NCI-H1092 treated with DMSO at 0.1 percent for 48 hours (cell line): ENCODE measurements around the gene COL18A1.

Source experiments
- DNase-seq: peaks from one replicate; lab custom pipeline; 2025; lab: John Stamatoyannopoulos, UW

Gene COL18A1

DNA sequence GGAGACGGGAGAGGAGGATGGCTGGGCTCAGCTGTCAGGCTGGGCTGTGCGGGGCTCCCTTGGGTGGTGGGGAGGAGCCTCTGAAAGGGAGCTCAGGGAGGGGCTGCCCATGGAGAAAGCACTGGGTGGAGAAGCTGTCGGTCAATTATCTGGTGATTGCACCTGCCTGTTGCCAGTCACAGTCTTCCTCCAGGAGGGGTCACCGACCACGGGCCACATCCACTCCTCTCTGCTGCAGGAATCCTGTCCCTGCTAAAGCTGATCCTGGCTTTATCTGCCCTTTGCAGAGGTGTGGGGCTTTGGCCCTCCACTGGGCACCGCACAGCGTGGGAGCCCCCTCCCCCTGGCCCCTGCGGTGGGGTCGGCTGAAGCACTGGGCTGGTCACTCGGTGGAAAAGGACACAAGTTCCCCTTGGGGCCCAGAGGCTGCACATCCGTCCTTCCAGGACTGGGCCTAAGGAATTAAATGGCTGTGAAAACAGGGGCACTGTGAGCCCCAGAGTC lies 21.8 kb upstream of the COL18A1 start:
- no peak for DNase-seq

DNA sequence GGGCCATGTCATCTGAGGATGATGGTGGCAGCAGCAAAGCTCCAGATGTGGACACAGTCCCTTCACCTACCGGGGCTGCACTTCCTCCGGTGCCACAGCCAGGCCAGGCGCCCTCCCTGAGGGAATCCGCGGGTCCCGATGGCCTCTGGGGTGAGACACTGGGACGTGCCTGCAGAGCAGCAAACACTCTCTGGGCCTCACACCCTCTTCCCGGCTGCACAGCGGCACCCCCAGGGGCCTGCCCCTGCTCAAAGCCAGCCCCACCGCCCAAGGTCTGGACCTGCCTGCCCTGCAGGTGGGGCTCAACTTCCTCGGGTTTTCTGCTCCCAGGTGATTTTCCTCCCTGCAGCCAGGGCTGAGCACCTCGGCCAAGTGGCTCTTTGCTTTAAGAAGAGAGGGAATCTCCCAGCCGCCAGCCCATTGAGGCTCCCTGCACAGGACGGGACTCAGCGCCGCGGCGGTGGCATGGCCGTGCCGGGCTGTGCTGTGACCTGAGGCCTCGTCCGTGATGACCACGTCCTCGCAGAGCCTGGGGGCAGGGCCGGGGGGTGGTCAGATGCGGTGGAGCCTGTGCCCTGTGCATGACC lies 21.3 kb upstream of the COL18A1 start:
- DNase-seq, result no peak

DNA sequence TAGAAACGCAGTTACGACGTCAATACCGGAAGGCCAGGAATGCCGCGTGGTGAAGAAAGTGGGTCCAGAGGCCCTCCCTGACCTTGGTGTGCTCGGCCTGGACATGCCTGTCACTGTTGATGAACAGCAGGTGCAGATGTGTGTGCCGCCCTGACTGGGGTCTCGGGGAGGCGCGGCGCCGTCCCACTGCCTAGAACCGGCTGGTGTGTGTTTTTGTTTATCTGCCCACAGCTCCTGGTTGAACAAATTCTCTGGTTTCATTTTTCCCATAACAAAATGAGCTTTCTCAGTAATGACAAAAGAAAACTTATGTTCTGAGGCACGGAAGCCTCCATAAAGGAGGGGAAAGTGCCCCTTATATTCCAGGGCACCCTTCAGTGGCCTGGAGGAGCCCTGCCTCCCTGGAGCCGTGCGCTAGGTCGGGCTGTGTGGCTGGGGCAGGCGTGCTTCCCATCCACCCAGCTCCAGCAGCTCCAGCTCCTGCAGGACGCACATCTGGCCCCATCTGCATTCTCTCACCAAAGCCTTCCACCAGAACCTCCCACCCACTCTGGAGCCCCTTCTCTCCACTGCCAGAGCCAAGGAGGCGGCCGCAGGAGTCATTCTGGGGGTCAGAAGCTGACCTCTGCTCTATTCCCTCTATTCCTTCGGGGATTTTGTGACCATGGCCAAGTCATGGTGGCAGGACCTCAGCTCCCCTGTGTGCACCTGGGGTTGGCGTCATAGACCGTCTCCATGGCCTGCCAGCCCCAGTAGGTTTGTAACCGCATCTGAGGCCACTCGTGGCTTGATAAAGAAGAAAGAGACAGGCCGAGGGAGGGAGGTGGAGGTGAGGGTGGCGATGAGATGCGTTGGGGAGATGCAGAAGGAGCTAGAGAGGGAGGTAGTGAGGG lies 20.1 kb upstream of the COL18A1 start:
- DNase-seq, result no peak

DNA sequence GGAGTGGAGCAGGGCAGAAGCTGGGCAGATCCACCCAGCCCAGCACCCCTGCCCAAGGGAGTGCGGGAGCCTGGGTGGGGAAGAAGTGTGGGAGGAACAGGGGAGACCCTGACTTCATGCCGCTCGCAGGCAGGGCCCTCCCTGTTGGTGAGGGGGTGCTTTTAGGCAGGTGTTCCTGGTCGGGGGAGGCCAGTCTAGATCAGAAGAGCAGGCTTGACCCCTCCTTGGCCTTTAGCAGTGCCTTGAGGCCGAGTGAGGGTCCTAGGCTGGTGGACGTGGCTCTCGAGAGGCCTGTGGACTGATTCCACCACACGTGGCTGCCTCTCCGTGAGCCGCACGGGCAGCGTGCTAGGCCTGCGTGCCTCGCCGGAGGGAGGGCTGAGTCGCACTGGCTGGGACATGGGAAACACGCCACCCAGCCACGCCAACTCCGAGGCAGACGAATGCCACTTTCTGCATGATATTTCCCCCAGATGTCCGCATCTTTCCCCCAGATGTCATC lies 19.4 kb upstream of the COL18A1 start:
- DNase-seq, result no peak

DNA sequence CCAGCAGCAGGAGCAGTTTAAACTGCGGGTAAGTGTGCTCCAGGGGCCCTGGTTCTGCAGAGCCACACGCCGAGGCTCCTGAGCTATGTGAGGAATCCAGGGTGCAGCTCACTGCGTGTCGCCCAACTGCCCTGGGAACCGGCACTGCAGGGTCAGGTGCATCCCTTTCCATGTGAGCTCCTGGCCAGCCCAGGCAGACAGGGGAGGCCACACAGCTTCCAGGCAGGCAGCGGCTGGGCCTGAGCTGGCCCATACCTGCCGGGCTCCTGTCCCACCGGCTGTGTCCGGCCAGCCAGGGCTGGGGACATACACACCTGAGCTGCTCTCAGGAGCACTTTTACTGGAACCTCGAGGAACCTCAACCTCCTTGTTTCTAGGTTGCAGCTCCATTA lies 18.6 kb upstream of the COL18A1 start:
- no peak for DNase-seq

DNA sequence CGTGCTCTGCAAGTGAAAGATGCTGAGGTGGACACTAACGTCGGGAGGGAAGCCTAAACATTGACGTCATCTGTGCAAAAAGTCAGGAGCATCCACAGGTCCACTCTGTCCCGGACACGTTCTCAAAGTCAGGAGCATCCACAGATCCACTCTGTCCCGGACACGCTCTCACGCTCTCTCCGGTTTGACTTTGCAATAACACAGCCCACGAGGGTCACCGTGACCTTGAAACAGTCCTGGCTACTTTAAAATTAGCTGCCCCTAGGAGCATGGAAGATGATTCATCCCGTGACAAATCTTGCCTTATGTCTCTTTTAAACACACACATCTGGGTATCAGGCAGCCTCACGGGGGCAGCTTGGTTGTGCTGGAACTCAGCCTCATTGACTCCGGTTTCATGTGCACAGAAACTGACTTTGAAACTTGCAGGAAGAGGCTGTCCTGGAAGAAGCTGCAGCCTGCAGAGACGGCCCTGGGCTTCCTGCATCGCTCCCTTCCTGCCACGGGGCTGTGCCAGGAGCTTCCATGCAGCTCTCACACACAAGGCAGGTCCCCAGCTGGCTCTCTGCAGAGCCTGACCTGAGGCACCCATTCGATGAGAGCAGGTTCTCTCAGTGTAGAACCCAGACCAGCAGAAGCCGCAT lies 18.1 kb upstream of the COL18A1 start:
- no peak for DNase-seq

DNA sequence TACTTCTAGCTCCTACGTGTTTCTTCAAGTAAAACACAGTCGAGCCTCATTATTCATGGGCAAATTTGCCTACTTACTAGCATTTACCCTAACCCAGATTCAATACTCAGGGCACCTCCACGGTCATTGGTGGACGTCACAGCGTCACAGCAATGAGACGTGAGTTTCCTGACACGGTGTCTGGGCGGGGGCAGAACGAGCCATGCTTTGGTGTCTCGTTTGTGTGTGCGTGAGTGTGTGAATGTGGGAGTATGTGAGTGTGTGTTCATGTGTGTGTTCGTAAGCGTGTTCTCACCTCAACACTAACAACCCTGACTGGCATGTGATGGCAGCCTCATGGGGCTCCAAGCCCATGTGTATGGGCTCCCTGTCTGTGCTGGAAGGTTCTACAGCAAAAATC lies 17.5 kb upstream of the COL18A1 start:
- no peak for DNase-seq

DNA sequence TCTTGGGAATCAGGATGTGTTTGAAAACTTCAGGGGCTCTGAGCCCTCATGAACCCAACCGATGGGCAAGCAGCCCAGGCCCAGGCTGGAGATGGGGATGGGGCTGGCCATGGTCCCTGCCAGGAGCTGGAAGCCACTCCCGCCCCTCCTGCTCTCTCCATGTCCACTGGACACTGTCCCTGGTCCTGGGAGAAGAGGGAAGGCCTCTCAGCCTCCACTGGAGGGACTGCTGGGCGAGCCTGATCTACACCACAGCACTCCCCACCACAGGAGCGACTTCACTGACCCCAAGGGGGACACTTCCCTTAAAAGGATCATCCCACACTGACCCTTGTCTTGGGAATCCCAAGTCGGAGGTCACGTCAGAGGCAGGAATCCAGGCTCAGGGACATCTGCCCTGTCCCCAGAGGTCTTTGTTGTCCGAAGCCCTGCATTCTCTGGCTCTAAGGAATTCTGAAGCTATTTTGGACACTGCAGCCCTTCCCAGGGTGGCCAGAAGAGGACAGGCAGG lies 16.9 kb upstream of the COL18A1 start:
- DNase-seq, result no peak

DNA sequence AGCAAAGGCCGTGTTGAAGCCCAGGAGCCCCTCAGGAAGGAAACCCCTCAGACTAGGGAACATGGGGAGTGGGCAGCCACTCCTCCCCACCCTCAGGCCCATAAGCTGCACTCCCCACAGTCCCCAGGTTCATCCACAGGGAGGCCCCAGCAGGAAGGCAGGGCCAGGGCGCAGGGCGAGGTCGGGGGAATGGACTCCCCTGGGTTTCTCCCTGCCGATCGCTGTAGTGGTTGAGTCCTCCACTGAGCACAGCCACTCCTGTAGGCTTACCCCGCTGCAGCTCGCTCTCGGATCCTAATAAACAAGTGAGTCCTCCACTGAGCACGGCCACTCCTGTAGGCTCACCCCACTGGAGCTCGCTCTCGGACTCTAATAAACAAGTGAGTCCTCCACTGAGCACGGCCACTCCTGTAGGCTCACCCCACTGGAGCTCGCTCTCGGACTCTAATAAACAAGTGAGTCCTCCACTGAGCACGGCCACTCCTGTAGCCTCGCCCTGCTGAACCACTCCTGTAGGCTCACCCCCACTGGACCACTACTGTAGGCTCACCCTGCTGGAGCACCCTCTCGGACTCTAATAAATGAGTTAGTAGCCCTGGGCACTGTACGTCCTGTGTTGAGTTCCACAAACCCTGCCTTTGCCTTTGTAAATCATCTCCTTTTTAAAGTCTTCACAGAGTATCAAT lies 16.2 kb upstream of the COL18A1 start:
- DNase-seq, result no peak

DNA sequence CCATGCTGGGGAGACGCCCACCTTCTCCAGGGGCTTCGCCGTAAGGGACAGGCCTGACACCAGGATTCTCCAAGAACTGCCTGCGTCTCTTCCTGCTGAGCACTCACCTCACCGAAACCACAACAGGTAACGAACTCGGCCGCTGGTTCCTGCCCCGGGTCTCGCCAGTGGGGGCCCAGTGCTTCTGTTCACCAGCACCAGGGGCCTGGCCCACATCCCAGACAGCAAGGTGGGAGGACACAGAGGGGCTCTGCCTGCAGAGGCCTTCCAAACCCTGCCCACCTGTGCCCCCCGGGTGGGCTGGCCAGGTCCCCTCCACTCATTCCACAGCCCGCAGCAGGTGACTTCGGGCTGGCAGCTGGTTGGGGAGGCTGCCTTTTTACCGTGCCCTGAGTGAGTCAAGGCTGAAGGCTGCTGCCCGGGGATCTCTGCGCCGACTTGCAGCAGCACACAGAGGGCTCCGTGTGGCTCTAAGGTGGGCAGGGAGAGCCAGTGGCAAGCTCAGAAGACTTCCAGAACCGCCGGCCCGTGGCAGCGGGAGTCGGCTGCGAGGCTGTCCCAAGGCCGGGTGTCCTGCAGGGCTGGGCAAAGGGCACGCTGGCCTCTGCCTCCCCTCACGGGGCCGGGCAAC lies 14.7 kb upstream of the COL18A1 start:
- DNase-seq, result no peak

DNA sequence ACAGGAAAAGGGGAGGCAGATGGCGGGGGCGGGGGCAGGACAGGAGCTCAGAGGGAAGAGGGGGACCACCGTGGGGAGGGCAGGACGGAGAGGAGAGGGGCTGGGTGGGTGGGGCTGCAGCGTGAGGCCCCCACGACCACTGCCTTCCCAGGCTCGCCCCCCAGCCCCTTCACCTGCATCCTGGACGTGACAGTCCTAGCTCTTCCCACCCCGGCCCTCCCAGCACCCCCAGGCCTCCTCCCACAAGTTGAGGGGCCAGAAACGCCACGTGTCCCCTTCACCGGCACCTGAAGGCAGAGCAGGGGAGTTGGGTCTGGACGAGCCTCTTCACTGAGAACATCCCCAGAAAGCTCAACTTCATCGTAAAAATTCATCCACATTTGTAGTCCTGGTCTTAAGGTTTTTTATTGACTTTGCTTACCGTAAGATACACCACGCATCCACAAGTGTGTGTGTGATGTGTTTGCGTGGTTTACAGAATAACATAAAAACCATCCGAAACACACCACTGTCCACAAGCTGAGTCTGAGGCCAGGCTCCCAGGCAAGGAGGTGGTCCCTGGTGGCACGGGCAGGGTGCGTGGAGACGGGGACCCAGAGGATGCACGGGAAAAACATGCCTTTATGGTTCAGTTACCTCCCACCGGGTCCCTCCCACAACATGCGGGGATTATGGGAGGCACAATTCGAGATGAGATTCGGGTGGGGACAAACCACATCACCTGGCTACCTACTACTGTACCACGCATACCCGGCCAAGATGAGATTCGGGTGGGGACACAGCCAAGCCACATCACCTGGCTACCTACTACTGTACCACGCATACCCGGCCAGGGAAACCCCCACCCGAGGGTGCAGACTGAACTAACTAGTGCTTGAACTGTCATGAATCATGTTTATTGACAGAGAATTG lies 13.9 kb upstream of the COL18A1 start:
- DNase-seq, result no peak

DNA sequence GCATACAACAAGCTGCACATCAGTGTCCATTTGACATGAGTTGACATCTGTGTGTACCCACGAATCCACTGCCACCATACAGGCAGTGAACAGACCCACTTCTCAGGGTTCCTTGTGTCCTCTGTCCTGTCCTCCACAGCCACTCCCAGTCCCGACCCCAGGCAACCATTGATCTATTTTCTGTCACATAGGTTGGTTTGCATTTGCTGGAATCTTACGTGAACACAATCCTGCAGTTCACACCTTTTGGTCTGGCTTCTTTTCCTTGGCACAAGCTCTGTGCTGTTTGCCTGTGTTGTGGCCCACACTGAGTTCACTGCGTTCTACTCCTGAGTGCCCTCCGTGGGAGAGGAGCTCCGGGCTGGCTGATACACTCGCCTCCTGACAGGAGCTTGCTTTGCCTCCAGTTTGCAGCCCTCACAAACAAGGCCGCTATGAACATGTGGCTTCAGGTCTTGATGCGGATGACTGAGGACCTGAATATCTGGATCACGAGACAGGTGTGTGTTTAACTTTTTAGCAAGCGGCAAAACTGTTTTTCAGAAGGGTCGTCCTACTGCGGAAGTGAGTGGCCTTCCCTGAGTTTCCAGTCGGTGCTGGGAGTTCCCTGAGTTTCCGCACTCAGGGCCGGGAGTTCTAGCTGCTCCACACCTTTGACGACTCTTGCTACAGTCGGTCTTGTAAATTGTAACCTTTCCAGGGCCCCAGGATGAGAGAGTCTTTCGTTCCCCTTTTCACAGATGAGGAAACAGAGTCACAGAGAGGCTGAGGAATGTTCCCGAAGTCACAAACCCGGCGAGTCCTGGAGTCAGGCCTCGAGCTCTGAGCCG lies 13.0 kb upstream of the COL18A1 start:
- no peak for DNase-seq

DNA sequence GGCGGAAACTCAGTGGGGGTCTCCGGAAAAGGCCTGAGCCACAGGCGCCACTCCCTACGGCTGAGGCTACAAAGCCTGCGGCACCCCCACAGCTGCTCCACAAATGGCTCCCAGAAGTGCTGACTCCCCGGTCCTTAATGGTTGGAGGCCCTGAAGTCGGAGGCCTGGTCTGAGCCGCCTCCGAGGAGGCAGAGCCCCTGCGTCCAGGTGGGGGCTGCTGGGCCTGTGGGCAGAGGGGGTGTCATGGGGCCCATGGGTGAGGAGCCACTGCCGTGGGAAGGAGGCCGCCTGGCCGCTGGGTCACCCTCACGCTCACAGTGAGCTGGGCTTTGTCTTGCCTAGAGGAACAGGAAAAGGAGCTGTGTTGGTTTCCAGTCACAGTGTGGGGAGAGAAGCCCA lies 12.4 kb upstream of the COL18A1 start:
- no peak for DNase-seq

DNA sequence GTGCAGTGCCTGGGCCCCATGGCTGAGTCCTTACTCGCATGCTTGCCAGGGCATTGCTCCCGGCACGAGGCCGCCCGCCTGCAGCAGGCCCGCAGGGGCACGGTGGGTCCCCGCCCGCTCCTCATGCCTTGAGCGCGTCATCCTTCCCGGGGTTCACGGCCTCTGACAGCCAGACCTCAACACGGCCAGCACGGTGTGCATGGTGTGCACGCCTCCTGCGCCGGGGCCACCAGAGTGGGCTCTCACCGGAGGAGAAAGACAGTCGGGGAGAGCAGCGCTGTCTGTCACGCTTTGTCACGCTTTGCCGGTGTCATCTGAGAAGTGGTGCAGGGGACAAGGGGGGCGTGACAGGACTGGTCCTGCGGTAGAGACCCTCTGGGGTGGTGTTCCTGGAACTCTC lies 11.9 kb upstream of the COL18A1 start:
- no peak for DNase-seq

DNA sequence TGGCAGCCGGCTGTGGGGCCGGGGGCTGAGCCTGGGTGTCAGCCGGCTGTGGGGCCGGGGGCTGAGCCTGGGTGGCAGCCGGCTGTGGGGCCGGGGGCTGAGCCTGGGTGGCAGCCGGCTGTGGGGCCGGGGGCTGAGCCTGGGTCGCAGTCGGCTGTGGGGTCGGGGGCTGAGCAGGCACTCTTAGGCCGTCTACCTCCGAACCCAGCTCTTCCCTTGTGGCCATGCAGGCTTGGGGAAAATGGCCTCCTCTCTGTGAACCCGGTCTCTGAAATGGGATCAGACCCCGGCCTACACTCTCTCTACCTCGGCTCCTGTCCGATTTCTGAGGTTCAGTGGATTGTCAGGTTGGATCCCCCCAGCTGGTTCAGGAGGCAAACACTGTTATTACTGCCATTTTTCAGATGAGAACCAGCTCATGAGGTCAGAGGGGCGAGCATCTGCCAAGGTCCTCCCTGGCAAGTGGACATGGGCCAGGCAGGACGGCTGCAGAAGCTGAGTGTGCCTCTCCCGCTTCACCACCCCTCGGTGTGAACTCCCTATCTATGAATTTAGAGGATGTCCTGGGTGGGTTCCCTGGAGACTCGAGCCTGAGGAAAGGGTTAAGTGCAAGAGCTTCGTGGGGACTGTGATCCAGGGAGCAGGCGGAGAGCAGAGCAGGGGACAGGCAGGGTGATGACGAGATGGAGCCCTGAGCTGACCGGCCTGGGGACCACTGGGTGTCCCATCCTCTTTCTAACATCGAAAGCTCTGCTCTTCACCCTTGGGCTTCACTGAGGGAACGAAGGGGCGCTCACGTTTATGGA lies 10.9 kb upstream of the COL18A1 start:
- DNase-seq, result no peak

DNA sequence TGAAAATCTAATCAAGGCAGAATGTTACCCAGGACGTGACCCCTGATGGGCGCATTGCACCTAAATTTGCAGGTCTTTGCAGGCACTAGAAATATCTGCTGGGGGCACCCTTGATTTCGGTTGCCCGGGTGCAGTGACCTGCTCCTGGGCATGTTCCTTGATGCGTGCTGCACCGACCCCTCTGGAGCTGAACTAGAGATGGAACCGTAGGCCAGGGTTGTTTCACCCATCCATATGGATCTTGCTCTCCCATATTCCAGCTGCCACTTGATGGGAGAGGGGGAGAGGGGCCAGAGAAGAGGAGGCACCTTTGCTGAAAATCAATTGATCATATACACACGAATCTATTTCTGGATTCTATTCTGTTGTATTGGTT lies 8.4 kb upstream of the COL18A1 start:
- DNase-seq, result no peak

DNA sequence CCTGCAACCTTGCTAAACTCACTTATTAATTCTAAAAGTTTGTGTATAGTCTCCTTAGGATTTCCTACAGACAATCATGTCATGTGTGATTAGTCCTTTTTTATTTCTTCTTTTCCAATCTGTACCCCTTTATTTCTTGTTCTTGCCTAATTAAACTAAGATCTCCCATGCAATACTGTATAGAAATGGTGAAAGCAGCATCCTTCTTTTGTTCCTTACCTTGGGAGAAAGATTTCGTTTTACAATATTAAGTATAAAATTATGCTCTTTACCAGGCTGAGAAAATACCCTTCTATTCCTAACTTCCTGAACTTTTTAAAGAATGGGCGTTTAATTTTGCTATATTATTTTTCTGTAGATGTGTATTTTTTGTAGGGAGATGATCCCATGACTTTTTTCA lies 7.6 kb upstream of the COL18A1 start:
- no peak for DNase-seq

DNA sequence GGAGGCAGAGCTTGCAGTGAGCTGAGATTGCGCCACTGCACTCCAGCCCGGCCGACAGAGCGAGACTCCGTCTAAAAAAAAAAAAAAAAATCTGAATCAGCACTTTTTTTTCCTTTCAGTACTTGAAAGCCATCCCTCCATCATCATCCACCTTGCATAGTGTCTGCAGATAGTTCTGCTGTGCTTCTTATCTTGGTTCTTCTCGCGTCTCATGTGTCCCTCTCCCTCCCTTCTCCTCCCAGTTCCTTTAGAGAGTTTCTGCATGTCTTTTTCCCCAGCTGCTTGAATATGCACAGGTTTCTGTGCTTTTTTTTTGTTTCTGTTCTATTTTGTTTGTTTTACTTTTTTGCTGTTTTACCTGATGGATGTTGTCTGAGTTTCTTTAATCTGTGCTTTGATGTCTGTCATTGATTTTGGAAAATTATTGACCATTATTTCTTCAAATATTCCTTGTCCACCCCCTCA lies 3.9 kb upstream of the COL18A1 start:
- no peak for DNase-seq
